Effector CD4-positive, alpha-beta T cell (primary cell): Measurements from ENCODE around the gene GPC6.

Source experiments
- DNase-seq: peaks from one replicate; pipeline ENCODE4 v3.0.0-alpha.2; 2020

The GPC6 gene

DNA sequence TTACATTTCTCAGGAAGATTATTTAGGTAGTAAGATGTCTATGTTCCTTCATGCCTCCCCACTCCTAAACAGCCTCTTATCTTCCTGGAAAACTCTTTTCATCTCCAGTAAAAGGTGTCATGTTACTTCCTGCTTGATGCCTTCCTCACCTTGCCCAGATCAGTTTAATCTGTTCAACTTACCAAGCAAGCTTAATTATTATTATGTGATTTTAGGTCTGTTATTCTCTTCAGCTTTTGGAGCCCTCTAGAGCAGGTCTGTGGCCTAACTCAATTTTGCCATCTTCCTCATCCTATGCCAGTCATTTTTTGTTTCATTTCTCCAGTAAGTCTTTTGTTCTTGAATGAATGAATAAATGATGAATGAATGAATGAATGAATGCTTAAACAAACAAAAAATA, 724.5 kb downstream of the GPC6 start:
- DNase-seq, result no peak

DNA sequence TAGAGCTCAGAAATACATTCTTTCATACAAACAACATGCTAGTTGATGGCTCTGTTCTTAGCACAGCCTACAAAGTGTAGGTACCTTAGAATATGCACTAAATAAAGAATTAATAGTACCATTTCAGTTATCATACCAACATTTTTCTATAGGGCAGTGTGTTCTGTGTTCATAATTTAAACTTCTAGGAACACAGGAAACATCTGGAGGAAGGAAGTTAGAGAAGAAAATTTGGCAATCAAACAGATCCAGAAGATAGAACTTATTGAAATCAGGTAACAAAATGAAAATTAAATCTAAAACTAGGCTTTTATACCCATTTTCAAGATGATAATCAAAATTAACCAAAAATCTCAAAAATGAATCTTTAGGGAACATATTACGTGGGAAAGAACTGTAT, 725.3 kb downstream of the GPC6 start:
- DNase-seq, result no peak

DNA sequence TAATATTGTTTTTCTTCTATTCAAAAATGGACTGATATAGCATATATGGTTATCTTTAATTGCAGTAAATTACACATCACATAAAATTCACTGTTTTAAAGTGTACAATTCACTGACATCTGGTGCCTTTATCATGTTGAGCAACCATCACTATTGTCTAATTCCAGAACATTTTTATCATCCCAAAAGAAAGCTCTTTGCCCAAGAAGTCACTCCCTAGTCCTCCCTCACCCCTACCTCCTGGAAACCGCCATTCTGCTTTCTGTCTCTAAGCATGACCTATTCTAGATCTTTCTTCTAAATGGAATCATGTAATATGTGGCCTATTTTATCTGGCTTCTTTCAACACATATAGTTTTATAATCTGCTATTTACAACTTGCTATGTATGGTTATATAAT, 727.2 kb downstream of the GPC6 start:
- DNase-seq, result no peak

DNA sequence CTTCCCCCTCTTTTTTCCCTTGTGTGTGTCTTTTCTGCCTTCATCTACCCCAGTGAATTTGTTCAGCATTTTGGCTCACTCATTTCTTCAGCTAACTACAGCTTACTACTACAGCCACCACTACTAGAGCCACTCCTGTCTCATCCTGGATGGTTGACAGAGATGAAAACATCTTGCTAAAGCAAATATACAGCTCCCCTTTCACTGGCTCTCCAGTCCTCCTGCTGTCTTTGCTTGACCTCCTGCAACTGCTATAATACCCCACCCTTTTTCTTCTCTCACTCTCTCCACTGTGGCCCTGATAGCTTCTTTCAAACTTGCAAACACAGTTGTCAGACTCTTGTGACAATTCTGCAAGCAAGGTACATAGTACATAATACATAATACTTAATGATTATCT, 729.3 kb downstream of the GPC6 start:
- DNase-seq, result no peak

DNA sequence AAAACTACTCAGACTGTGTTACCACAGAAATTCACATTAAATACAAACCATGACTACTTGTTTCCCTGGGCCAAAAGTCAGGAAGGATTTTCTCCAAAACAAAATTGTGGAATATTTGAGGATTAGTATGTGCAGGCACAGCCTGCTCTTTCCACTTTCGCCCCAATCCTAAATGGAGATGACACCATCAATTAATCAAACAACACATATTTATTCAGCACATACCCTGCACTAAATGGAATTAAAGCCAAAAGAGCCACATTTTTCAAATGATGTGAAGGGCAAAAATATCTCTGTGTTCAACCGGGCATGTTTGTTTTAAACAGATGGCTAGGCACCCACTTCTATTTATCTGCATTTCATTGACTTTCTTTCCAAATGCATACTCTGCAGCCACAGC, 729.8 kb downstream of the GPC6 start:
- no peak for DNase-seq

DNA sequence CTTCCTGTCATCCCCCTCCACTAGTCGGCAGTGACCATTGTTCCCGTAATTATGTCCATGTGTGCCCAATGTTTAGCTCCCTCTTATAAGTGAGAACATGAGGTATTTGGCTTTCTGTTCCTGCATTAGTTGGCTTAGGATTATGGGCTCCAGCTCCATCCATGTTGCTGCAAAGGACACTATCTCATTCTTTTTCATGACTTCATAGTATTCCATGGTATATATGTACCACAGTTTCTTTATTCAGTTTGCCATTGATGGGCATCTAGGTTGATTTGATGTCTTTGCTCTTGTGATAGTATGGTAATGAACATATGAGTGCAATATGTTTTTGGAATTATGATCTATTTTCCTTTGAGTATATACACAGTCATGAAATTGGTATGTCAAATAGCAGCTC, 730.8 kb downstream of the GPC6 start:
- DNase-seq, result no peak

DNA sequence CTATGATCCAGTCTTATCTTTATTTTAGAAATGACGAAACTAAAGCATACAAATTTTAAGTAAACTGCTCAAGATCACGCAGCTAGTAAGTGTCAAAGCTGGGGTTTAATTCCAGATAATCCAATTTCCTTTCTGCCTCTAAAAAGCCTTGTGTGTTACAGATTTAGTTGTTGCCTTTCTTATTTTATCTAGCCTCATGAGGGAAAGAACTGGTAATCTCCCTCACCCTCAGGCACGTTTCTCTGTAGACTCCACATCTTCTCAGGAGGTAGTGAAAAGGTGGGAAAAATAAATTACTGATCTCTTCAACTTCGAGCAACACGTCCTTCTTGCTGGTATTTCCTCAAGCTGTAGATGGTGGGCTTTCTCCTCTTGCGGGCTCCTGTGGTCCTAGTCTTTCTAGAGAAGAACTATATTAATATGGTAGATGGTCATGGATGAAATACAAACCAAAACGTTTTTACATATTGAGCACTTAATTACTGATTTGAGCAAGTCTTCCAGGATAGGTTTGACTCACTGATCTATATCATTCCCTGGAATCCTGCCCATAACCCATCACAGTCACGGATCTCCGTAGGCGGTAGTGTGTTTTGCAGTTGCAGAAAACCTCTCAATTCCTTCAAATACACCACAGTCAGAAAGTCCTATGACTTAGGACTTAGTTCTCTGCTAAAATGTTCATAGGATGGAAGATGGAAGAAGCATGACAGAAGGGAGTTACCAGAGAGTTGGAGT, 733.4 kb downstream of the GPC6 start:
- no peak for DNase-seq

DNA sequence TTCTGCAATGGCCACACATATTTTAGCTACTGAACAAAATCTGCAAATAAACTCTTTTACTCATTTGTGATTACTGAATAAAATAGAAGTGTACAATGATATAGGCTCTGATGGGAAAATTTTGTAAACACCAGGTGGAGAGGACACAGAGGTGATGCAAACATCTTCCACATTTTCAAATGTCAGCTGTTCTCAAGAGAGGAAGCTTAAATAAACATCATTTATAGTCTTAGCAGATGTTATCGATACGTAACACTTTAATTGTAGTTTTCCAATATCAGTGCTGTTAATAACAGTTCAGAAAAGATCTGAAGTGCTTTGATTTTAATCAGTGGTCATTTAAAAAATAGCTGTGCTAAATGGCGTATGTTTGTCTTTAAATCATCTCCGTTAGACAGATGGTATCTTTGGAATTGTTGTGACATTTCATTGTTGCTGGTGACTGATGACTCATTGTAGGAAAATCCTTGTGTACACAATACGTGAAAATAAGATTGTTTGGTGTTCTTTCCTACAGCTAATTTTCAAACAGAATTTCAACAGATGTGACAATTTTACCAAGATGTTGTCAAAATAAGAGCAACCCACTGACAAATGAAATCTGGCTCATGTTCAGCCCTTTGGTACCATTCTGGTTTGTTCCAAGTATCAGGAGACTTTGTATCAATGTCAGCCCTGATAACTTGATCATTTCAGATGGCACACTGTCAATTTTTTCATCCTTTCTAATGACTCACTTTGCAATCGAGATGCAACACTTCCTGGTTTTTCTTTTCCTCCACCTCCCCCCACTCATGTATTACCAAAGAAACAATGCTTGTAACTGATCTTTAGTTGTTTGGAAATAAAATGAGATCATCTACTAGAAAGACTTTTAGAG, 736.9 kb downstream of the GPC6 start:
- DNase-seq, result no peak

DNA sequence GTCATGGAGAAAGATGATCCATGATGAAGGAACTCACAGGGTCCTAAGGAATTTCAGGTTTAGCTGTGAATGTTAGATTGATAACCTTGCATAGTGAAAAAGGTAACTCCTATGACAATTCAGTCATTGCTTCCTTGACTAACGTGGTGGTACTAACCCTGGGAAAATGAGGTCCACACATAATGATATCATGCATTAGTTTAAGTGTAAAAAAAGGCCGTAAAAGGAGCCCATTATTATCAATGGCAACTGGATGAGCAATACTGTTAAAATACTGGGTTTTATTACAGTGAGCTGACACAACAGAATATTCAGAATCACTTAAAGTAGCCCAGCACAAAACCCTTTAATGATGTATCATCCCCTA, 737.5 kb downstream of the GPC6 start:
- no peak for DNase-seq

DNA sequence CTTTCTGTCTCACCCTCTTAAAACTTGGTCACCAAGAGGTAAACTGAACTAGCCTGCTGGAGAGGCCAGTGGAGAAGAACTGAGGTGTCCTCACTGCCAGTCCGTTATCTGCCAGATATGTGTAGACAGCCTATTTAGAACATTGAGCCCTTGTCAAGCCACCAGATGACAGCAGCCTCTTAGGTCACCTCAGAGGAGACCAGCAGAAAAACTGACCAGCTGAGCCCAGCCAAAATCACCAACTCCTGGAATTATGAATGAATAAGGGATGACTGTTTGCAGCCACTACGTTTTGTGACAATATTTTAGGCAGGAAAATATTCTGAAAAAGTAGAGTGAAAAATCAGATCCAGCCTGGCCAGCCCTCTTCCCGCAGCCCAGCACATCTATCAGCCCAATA, 739.0 kb downstream of the GPC6 start:
- no peak for DNase-seq

DNA sequence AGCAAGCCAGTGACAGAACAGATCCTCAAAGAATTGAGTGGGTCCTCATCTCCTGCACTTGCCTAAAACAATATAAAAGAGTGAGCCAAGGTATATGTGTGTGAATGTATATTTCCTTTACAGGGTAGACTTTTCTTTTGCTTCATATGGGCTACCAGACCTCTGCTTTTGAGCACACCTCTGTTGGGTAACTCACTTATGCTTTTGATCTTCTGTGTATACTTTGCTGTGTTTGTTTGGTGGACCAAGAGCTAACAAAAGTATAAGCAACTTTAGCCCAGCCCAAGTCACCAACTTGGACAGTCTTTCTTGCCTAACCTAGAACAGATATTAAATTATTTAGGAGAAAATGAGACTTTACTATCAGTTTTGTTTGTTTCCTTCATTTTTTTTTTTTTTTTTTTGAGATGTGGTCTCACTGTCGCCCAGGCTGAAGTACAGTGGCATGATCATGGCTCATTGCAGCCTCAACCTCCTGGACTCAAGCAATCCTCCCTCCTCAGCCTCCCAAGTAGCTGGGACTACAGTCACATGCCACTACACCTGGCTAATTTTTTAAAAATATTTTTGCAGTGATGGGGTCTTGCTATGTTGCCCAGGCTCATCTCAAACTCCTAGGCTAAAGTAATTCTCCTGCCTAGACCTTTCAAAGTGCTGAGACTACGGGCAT, 739.8 kb downstream of the GPC6 start:
- no peak for DNase-seq

DNA sequence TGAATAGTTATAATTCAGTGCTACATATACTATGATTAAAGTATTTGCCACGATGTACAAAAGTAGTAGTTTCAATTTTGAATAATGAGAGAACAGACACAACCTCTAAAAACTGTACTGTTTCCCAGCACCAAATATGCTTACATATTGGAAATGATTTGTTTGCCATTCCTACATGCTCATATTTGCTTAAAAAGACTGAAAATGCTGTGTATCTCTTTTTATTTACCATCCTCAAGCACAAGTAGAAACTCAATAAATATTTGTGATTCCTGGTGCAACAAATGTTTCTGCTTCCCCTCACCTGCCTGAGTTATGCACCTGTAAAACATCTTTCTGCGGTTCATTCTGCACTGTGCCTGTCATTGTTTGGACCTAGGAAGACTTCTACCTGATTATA, 740.7 kb downstream of the GPC6 start:
- no peak for DNase-seq

DNA sequence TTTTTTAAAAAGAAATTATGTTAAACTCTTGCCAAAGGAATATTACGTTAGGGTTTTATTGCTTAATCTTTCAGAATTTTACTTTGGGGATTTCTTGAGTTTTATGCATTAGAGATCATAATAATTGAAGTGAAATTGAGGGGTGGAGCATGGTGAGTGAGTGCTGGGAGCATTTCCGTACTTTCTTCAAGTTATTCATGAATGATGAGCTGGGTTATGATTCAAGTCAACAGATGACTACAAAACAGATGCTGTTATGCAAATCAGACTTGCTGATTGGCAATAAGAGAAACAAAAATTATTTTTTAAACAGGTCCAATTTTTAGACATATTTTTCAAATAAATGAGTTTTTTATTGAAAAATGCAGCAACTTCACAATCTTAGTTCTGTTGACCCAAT, 748.6 kb downstream of the GPC6 start:
- DNase-seq, result no peak

DNA sequence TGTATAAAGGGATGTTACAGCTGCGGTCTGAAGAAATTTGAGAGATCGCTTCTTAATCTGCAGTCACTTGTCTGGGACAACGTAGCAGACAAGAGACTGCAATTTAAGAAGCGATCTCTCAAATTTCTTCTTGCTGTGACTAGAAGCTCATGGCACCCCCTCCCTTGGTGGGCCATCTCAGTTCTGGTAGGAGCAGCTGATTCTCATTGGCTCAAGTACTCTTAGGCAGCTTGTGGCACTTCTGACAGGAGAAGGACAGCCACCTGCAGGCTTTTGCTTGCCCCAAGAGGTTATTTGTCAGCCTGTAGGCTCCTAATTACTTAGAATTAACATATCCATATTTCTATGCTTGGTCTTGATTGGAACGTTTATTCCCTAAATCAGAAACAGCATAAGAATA, 749.9 kb downstream of the GPC6 start:
- no peak for DNase-seq

DNA sequence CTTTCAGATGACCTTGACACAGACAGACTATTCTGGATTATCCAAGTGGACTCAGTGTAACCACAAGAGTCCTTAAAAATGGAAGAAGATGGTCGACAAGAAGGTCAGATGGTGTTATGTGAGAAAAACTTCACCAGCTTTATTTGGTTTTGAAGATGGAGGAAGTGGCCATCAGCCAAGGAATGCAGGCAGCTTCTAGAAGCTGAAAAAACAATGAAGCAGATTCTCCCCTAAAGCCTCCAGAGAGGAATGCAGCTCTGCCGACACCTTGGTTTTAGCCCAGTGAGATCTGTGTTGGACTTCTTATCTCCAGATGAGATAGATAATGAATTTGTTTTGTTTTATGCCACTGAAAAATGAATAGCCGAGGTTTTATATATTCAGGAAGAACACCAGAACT, 751.4 kb downstream of the GPC6 start:
- no peak for DNase-seq

DNA sequence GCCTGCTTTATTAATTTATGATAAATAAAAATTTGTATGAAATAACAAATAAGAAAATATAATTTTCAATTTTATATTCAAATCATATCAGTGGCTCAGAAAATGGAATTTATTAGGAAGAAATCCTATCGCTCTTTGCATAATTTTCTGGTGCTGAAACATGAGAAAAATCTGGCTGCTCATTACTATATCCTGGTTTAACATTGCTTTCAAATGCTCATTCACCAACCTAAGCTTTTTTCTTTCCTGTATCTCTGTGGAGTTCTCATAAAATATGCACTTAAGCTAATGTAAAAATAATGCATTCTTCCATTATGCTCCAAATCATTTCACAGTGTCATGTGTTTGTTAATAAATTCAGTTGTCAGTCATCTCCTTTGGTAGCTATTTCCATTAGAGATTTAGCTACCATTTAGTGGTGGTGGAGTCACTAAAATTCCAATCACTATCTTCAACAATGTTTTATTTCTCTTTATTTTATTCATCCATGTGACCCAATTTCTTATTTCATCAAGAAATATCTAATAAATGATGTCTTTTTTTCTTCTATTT, 754.9 kb downstream of the GPC6 start:
- no peak for DNase-seq

DNA sequence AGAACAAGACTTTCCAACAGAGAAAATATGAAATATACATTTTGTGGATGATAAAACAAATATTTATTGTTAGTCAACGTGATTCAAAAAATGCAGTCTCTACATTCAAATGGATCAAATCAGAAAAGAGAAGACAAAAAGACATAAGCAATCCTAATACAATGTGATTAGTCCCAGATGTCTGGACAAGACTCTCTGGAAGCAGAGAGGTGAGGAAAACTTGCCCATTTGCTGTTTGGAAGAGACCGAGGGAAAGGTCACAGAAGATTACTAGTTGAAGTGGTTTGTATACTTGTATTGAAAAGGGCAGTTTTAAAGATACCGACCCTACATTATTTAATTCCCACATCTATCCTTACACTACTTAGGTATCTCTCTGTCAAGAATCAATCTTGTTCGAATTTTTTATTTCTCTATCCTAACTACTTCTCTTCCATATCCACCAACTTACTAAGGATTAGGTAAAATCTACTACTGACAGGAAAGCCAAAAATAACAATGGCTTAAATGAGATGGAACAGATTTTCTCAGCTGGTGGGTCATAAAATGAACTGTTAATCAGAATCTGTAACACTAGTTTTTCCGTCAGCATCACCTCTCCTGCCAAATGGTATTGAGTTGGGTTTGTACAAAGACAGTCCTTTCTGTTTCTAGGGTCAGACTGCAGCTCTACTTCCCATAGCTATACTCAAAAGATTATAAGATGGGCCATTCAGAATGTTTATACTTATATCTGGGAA, 755.7 kb downstream of the GPC6 start:
- no peak for DNase-seq

DNA sequence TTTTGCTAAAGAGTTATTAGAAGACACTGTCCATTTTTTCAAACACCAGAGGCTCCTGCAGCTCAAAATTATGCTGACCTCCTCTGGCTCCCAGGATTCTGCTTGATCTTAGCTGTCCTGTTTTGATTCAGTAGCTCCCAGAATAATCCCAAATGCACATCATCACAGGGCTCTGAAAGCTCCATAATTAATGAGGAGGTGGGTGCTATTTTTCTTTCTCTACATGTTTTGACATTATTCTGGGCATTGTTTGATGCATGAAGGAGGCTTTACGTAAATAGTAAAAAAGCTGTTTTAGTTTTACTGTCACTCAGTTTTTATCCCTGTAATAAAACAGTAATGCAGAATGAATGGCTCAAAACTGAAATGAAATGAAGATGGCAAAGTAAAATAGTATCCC, 757.4 kb downstream of the GPC6 start:
- no peak for DNase-seq

DNA sequence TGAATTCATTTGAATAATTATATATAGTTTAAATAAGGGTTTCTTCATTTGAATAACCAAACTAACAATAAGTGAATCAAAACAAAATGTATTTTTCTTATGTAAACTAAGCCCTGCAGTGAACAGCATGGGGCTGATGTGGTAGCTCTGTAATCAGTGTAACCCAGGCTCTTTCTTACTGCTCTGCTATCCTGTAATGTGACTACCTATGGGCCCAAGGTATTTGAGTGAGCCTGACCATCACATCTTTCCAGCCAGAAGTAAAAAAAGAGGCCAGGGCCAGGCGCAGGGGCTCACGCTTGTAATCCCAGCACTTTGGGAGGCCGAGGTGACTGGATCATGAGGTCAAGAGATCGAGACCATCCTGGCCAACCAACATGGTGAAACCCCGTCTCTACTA, 758.3 kb downstream of the GPC6 start:
- no peak for DNase-seq

DNA sequence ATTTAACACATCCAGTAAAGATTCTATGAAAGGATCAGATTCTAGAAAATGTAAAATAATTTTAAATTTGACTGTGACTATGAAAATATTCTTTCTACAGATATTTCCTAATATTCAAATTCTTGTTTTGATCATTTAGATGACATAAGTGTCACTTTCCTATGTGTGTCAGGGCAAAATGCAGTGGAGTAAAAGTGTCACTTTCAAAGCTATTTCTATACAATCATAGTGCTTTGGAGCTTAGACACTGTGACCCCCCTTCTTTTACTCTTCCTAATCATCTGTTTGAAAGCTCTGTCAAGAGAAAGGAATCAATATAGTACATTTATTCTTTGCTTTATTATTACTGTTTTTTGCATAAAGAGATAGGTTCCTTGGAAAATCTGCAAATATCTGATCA, 760.9 kb downstream of the GPC6 start:
- no peak for DNase-seq

DNA sequence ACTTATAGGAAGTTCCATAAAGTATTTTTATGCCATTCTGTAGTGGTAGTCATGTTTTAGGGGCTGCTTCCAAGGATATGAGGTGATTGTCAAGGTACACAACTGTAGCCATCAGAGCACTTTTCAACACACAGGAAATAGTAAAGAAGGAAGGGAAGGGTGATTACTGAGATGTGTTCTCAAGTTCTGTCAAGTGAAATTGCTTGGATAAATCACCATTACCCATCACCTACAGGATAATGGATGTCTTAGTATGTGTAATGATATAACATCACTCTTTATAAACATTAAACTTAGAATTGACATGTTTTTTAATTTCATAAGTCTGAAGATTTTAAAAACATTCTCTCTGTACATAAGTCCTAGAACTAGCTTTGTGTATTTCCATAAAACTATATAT, 765.0 kb downstream of the GPC6 start:
- no peak for DNase-seq

DNA sequence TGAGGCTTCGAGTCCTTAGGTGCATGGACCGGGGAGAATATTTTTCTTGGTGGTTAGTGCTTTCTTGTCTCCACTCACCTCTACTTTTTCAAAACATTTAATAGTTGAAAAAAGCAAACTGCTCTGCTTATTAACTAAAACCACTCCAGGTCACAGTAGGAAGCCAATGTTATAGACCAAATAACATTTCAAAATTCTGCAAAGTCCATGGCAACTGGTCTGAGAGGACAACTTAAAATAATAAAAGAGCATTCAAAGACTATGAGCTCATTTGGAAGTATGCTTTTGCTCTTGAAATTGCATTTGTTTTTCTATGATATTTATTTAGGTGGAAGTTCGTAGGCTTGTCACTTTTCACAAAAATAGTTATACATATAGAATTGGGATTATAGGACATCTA, 769.9 kb downstream of the GPC6 start:
- no peak for DNase-seq

DNA sequence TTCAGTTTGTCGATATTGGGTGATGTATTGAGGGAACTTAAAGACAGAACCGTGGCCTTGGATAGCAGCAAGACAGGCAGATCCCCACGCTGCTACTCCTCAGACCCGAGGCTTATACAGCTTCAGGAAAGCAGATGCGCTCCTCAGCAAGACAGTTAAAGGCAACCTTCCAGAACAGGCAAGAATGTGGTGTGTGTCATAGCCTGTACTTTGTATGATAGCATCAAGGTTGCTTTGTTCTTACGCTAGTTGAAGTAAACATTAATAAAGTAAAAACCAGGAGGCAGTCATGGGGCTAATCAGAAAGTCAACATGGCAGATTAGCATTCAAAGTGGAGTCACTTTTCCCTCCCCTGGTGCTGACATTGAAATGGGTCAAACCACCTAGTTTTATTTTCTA, 779.7 kb downstream of the GPC6 start:
- no peak for DNase-seq
